CD8-positive, alpha-beta memory T cell (primary cell): Measurements from ENCODE around the gene LARP1B. TPM values are rescaled to one million over a fixed set of nuclear protein-coding genes. Genes with fewer than 3 reads are reported as not detected.
"Not testable (repeated sequence)": the region's sequence is repeated elsewhere in the genome, so short reads cannot be mapped to it uniquely, and the experiment has no call there.

Experiments
- CTCF ChIA-PET: fragments of 350-600 bp; sonication (Branson Sonifier 250); formaldehyde crosslinking; loops from one replicate; lab custom pipeline; 2021; ENCODE audit warnings: antibody characterized with exemption; lab: Charles Lee
- POLR2A ChIA-PET: fragments of 350-600 bp; sonication (Branson Sonifier 250); formaldehyde crosslinking; loops from one replicate; lab custom pipeline; 2021; ENCODE audit warnings: antibody characterized with exemption; lab: Charles Lee
- DNase-seq, 5 donors: peaks; one replicate each; pipeline versions ENCODE4 v3.0.0 to v3.0.0-alpha.2; 2020 to 2022; ENCODE audit warnings: mixed read lengths in 1 of 5
- H3K27ac ChIP-seq: one replicate; pipeline ENCODE4 v1.7.0; 2013; ENCODE audit warnings: low read depth, mild to moderate bottlenecking, low read length, moderate library complexity
- H3K27me3 ChIP-seq: 2 replicates; pipeline ENCODE4 v1.7.0; 2013; ENCODE audit warnings: low read length, mild to moderate bottlenecking; ENCODE audit not compliant: insufficient read depth, poor library complexity, severe bottlenecking
- H3K36me3 ChIP-seq: 2 replicates; pipeline ENCODE4 v1.7.0; 2013; ENCODE audit warnings: mild to moderate bottlenecking, low read length, moderate library complexity; ENCODE audit not compliant: insufficient read depth
- H3K4me1 ChIP-seq: 2 replicates; pipeline ENCODE4 v1.7.0; 2013; ENCODE audit warnings: mild to moderate bottlenecking, low read length, moderate library complexity; ENCODE audit not compliant: insufficient read depth
- H3K4me3 ChIP-seq: 2 replicates; pipeline ENCODE4 v1.7.0; 2013; ENCODE audit warnings: mild to moderate bottlenecking, low read length
- H3K9me3 ChIP-seq: 2 replicates; pipeline ENCODE4 v1.7.0; 2013; ENCODE audit warnings: mild to moderate bottlenecking, low read length
- H3K27ac Mint-ChIP-seq, 8 donors: one replicate each; pipeline ENCODE4 v1.8.0; 2020 to 2021; ENCODE audit warnings: mixed read lengths in 8 of 8, mild to moderate bottlenecking in 6 of 8, inconsistent platforms in 3 of 8, moderate library complexity in 3 of 8
- H3K27me3 Mint-ChIP-seq, 2 donors: one replicate each; pipeline ENCODE4 v1.8.0; 2020 to 2021; ENCODE audit warnings: mixed read lengths in 2 of 2, mild to moderate bottlenecking in 1 of 2, moderate library complexity in 1 of 2
- H3K36me3 Mint-ChIP-seq, 3 donors: one replicate each; pipeline ENCODE4 v1.8.0; 2020 to 2021; ENCODE audit warnings: mixed read lengths in 3 of 3, inconsistent platforms in 1 of 3, mild to moderate bottlenecking in 1 of 3
- H3K4me1 Mint-ChIP-seq, 3 donors: one replicate each; pipeline ENCODE4 v1.8.0; 2020 to 2021; ENCODE audit warnings: mixed read lengths in 3 of 3, inconsistent platforms in 1 of 3, mild to moderate bottlenecking in 1 of 3
- H3K4me3 Mint-ChIP-seq, 7 donors: one replicate each; pipeline ENCODE4 v1.8.0; 2020 to 2021; ENCODE audit warnings: mixed read lengths in 7 of 7, mild to moderate bottlenecking in 6 of 7, moderate library complexity in 4 of 7, inconsistent platforms in 2 of 7
- H3K9me3 Mint-ChIP-seq, 5 donors: one replicate each; pipeline ENCODE4 v1.8.0; 2020 to 2022; ENCODE audit warnings: mixed read lengths in 5 of 5, mild to moderate bottlenecking in 3 of 5, moderate library complexity in 2 of 5, inconsistent platforms in 1 of 5
- polyA plus RNA-seq: library from polyadenylated mRNA; unstranded; fragments of 300-500 nt; fragmentation: Illumina TruSeq; gene quantifications from one replicate; pipeline ENCODE4 v1.2.3, GENCODE V29; 2021
- total RNA-seq, 2 experiments: library from RNA; stranded (reverse); gene quantifications; one replicate each; pipeline ENCODE4 v1.2.3, GENCODE V29; 2021

LARP1B gene
- total and polyA plus RNA-seq, 3 experiments from 2014 or later = 6.8 to 22.0 (median 20.3) TPM

GRCh38 chr4:128249787-128250668 lies 188.9 kb downstream of the LARP1B start:
- no peaks in the 10 kb centered on the region for H3K9me3 ChIP-seq
- no peak overlapping the region for H3K27ac Mint-ChIP-seq
- no peak overlapping the region for H3K4me3 Mint-ChIP-seq
- ChIA-PET CTCF (no interaction called here), POLR2A (no interaction called here)
- peaks cover 0 to 17% (median 12%) of the 10 kb centered on the region in 5 donors for H3K9me3 Mint-ChIP-seq
- H3K4me1 ChIP-seq = no peaks in the 10 kb centered on the region
- H3K36me3 ChIP-seq = no peaks in the 10 kb centered on the region
- no peaks in the 10 kb centered on the region for H3K27me3 ChIP-seq
- H3K4me1 Mint-ChIP-seq = no peaks in the 10 kb centered on the region
- no peak overlapping the region for H3K4me3 ChIP-seq
- DNase-seq = no peak
- H3K27ac ChIP-seq = no peak overlapping the region
- H3K27me3 Mint-ChIP-seq = peaks cover under 1 to 24% of the 10 kb centered on the region in 2 donors
- peaks cover 0 to 7% (median 0%) of the 10 kb centered on the region in 3 donors for H3K36me3 Mint-ChIP-seq

GRCh38 chr4:128255906-128256305 lies 194.8 kb downstream of the LARP1B start:
- Histone ChIP-seq H3K27me3 (no peaks in the 10 kb centered on the region), H3K4me3 (no peak overlapping the region), H3K4me1 (no peaks in the 10 kb centered on the region), H3K27ac (no peak overlapping the region), H3K9me3 (no peaks in the 10 kb centered on the region), H3K36me3 (no peaks in the 10 kb centered on the region)
- Mint-ChIP-seq H3K9me3 (peaks cover 0 to 2% (median 0%) of the 10 kb centered on the region in 5 donors), H3K27me3 (peaks cover 4 to 58% of the 10 kb centered on the region in 2 donors), H3K4me1 (no peaks in the 10 kb centered on the region), H3K36me3 (no peaks in the 10 kb centered on the region), H3K27ac (no peak overlapping the region), H3K4me3 (no peak overlapping the region)
- POLR2A ChIA-PET = no interaction called here
- no peak for DNase-seq
- CTCF ChIA-PET = no interaction called here

GRCh38 chr4:128256539-128256938 lies 195.4 kb downstream of the LARP1B start:
- ChIA-PET CTCF (no interaction called here), POLR2A (no interaction called here)
- Histone ChIP-seq H3K27me3 (no peaks in the 10 kb centered on the region), H3K36me3 (no peaks in the 10 kb centered on the region), H3K9me3 (no peaks in the 10 kb centered on the region), H3K27ac (no peak overlapping the region), H3K4me3 (no peak overlapping the region), H3K4me1 (no peaks in the 10 kb centered on the region)
- no peak overlapping the region for H3K27ac Mint-ChIP-seq
- H3K27me3 Mint-ChIP-seq = peaks cover 4 to 64% of the 10 kb centered on the region in 2 donors
- no peak overlapping the region for H3K4me3 Mint-ChIP-seq
- peaks cover 0 to 2% (median 0%) of the 10 kb centered on the region in 5 donors for H3K9me3 Mint-ChIP-seq
- no peak for DNase-seq
- no peaks in the 10 kb centered on the region for H3K4me1 Mint-ChIP-seq
- no peaks in the 10 kb centered on the region for H3K36me3 Mint-ChIP-seq

GRCh38 chr4:128258166-128258565 lies 197.1 kb downstream of the LARP1B start:
- POLR2A ChIA-PET, H3K4me1 ChIP-seq, H3K27ac Mint-ChIP-seq, CTCF ChIA-PET, H3K9me3 ChIP-seq, H3K9me3 Mint-ChIP-seq, H3K27ac ChIP-seq, H3K36me3 Mint-ChIP-seq, DNase-seq, H3K36me3 ChIP-seq, H3K4me1 Mint-ChIP-seq, H3K4me3 ChIP-seq, H3K27me3 ChIP-seq, H3K4me3 Mint-ChIP-seq: not testable (repeated sequence)
- peaks cover 4 to 59% of the 10 kb centered on the region in 2 donors for H3K27me3 Mint-ChIP-seq

- peaks cover 0 to 14% (median 4%) of the 10 kb centered on the region in 5 donors for H3K9me3 Mint-ChIP-seq
- H3K4me3 ChIP-seq, DNase-seq, H3K4me1 Mint-ChIP-seq, POLR2A ChIA-PET, H3K9me3 ChIP-seq, H3K27ac ChIP-seq, H3K4me1 ChIP-seq, H3K36me3 ChIP-seq, H3K4me3 Mint-ChIP-seq, H3K27ac Mint-ChIP-seq, H3K27me3 ChIP-seq, CTCF ChIA-PET: not testable (repeated sequence)
- peaks cover 0 to 10% (median 0%) of the 10 kb centered on the region in 3 donors for H3K36me3 Mint-ChIP-seq
- peaks cover 4 to 46% of the 10 kb centered on the region in 2 donors for H3K27me3 Mint-ChIP-seq
Measured at GRCh38 chr4:128259889-128260288, 198.8 kb downstream of the LARP1B start.

Other genes starting within 250 kb of the LARP1B start
- gene PLK4, start 180.4 kb upstream of the LARP1B start, total RNA-seq = 10 to 100 TPM; 29.1 to 32.6 TPM
- gene PLK4, start 180.4 kb upstream of the LARP1B start, polyA plus RNA-seq = 1.8 TPM
- gene MFSD8, start 96.1 kb upstream of the LARP1B start, total RNA-seq = 10 to 100 TPM; 17.8 to 23.4 TPM
- 5.3 TPM for gene MFSD8, start 96.1 kb upstream of the LARP1B start, polyA plus RNA-seq
- 10 to 100 TPM; 13.0 to 14.2 TPM for gene ABHD18, start 95.9 kb upstream of the LARP1B start, total RNA-seq
- gene ABHD18, start 95.9 kb upstream of the LARP1B start, polyA plus RNA-seq = 12.7 TPM
- 10 to 100 TPM; 36.9 to 40.5 TPM for gene PGRMC2, start 226.5 kb downstream of the LARP1B start, total RNA-seq
- gene PGRMC2, start 226.5 kb downstream of the LARP1B start, polyA plus RNA-seq = 23.6 TPM